ENCODE results near the gene ABCC11.

The ABCC11 gene

GRCh38 chr16:48118841-48119240 lies 128.5 kb downstream of the ABCC11 start:
- no peak for TF ChIP-seq CTCF (IDR thresholded peaks at IDR 0.05; ENCODE audit: extremely low read depth, insufficient read depth, missing control alignments)
- in situ Hi-C loops (cut with MboI; ENCODE audit: low pct_unique_long_range_greater_than_20kb, low sequenced_read_pairs, unreplicated experiment) = no loop called here
- DNase-seq (ENCODE audit: low spot score) = no peak

- DNase-seq (ENCODE audit: low spot score) = peak; percentile 80
- in situ Hi-C loops (cut with MboI; ENCODE audit: low pct_unique_long_range_greater_than_20kb, low sequenced_read_pairs, unreplicated experiment) = no loop called here
- peak; percentile 89 for TF ChIP-seq CTCF (IDR thresholded peaks at IDR 0.05; ENCODE audit: extremely low read depth, insufficient read depth, missing control alignments)
Measured at GRCh38 chr16:48117217-48118105, 129.9 kb downstream of the ABCC11 start.

Measured in GM13977 (cell line).